SK-N-SH (cell line): ENCODE results near the gene MRPL14. TPM values are rescaled to one million over a fixed set of nuclear protein-coding genes. Genes with fewer than 3 reads are reported as not detected.

Source experiments
- CTCF ChIA-PET: fragments of 300-600, 350-600 bp; formaldehyde crosslinking; extraction: SDS; loops from one replicate; lab custom pipeline; 2021; lab: Yijun Ruan, JAX
- POLR2A ChIA-PET: fragments of 350-600 bp; sonication (Branson Sonifier 250); formaldehyde crosslinking; extraction: SDS; loops from one replicate; lab custom pipeline; 2020; ENCODE audit warnings: antibody characterized with exemption, inconsistent platforms; lab: Yijun Ruan, JAX
- DNase-seq: peaks from one replicate; pipeline ENCODE4 v3.0.0; 2012
- H2AFZ ChIP-seq: fragments of 200-600 bp; sonication (generic); 2 replicates; pipeline ENCODE4 v1.8.1; 2016; ENCODE audit warnings: antibody characterized with exemption, mild to moderate bottlenecking, low read depth
- H3F3A ChIP-seq: fragments of 200-600 bp; sonication (generic); replicated peaks from 2 replicates; pipeline ENCODE3; 2016; ENCODE audit warnings: antibody characterized with exemption, mild to moderate bottlenecking; ENCODE audit not compliant: insufficient read depth
- H3K27ac ChIP-seq, 2 experiments: fragments of 200-500 bp in 1 of 2; fragments of 200-600 bp in 1 of 2; sonication (Bioruptor generic) in 1 of 2; sonication (generic), shearing (Covaris generic) in 1 of 2; 2 replicates each; pipeline versions ENCODE4 v1.5.1 to v1.6.1; 2014 to 2016; ENCODE audit warnings: low read depth in 2 of 2, inconsistent platforms in 1 of 2, low read length in 1 of 2, mild to moderate bottlenecking in 1 of 2, mixed read lengths in 1 of 2
- H3K27me3 ChIP-seq: fragments of 200-600 bp; sonication (generic), shearing (Covaris generic); 2 replicates; pipeline ENCODE4 v1.6.1; 2016; ENCODE audit warnings: mixed run types; ENCODE audit not compliant: insufficient read depth
- H3K36me3 ChIP-seq, 2 experiments: fragments of 200-500 bp in 1 of 2; fragments of 200-600 bp in 1 of 2; sonication (Bioruptor generic) in 1 of 2; sonication (generic) in 1 of 2; replicated peaks in 1 of 2; 2 replicates each; pipeline versions ENCODE3 to v1.5.1; 2014 to 2016; ENCODE audit warnings: low read length in 1 of 2, mild to moderate bottlenecking in 1 of 2; ENCODE audit not compliant: insufficient read depth in 2 of 2, control insufficient read depth in 1 of 2
- H3K4me1 ChIP-seq, 2 experiments: fragments of 200-500 bp in 1 of 2; fragments of 200-600 bp in 1 of 2; sonication (Bioruptor generic) in 1 of 2; sonication (generic), shearing (Covaris generic) in 1 of 2; 2 replicates each; pipeline versions ENCODE4 v1.5.1 to v1.6.1; 2014 to 2016; ENCODE audit warnings: low read depth in 1 of 2, low read length in 1 of 2, mixed run types in 1 of 2; ENCODE audit not compliant: insufficient read depth in 2 of 2, control insufficient read depth in 1 of 2
- H3K4me2 ChIP-seq: fragments of 200-600 bp; sonication (generic), shearing (Covaris generic); 2 replicates; pipeline ENCODE4 v1.6.1; 2017; ENCODE audit warnings: mixed run types
- H3K4me3 ChIP-seq, 2 experiments: fragments of 200-500 bp in 1 of 2; fragments of 200-600 bp in 1 of 2; sonication (Bioruptor generic) in 1 of 2; sonication (generic), shearing (Covaris generic) in 1 of 2; 2 replicates each; pipeline versions ENCODE4 v1.5.1 to v1.8.1; 2014 to 2016; ENCODE audit warnings: low read depth in 2 of 2, inconsistent platforms in 1 of 2, low read length in 1 of 2, mild to moderate bottlenecking in 1 of 2, mixed read lengths in 1 of 2, moderate library complexity in 1 of 2
- H3K79me2 ChIP-seq: fragments of 200-600 bp; sonication (generic); 2 replicates; pipeline ENCODE4 v1.8.1; 2017; ENCODE audit warnings: mild to moderate bottlenecking; ENCODE audit not compliant: insufficient read depth
- H3K9ac ChIP-seq: fragments of 200-600 bp; sonication (generic); 2 replicates; pipeline ENCODE4 v1.6.1; 2017; ENCODE audit warnings: mixed run types
- H3K9me2 ChIP-seq: fragments of 200-600 bp; sonication (generic); 2 replicates; pipeline ENCODE4 v1.6.1; 2017; ENCODE audit warnings: mixed run types
- H3K9me3 ChIP-seq: fragments of 200-600 bp; sonication (generic); 2 replicates; pipeline ENCODE4 v1.6.1; 2017; ENCODE audit warnings: mixed run types, mild to moderate bottlenecking, moderate library complexity
- H4K20me1 ChIP-seq: fragments of 200-600 bp; sonication (generic); 2 replicates; pipeline ENCODE4 v1.6.1; 2017; ENCODE audit warnings: mild to moderate bottlenecking, mixed run types; ENCODE audit not compliant: insufficient read depth
- CHD2 ChIP-seq: fragments of 150-350 bp; IDR thresholded peaks from 2 replicates; pipeline ENCODE4 v1.6.1; 2018; ENCODE audit warnings: low read length; ENCODE audit not compliant: partially characterized antibody
- FOSL2 ChIP-seq: IDR thresholded peaks from 2 replicates; pipeline ENCODE4 v1.4.0; 2012; ENCODE audit warnings: low read depth, mild to moderate bottlenecking, moderate library complexity, borderline replicate concordance
- FOXM1 ChIP-seq: IDR thresholded peaks from 2 replicates; pipeline ENCODE4 v1.4.0; 2012; ENCODE audit warnings: low read depth, mild to moderate bottlenecking
- GATA2 ChIP-seq: sonication (generic); formaldehyde crosslinking; IDR thresholded peaks from 2 replicates; pipeline ENCODE4 v1.5.0; 2020; ENCODE audit warnings: mild to moderate bottlenecking, missing genetic modification reagents
- MAX ChIP-seq: IDR thresholded peaks from 2 replicates; pipeline ENCODE4 v1.4.0; 2012; ENCODE audit warnings: low read depth
- MXI1 ChIP-seq: IDR thresholded peaks from 2 replicates; pipeline ENCODE4 v1.6.1; 2012; ENCODE audit warnings: mild to moderate bottlenecking, low read depth, low read length, improper control_type of control experiment
- POLR2AphosphoS5 ChIP-seq: IDR thresholded peaks from 2 replicates; pipeline ENCODE4 v1.6.1; 2012; ENCODE audit warnings: low read depth, low read length
- SIN3A ChIP-seq: IDR thresholded peaks from 2 replicates; pipeline ENCODE4 v1.6.1; 2012; ENCODE audit warnings: low read depth, mild to moderate bottlenecking, low read length, moderate library complexity, borderline replicate concordance
- TCF12 ChIP-seq: IDR thresholded peaks from 2 replicates; pipeline ENCODE4 v1.4.0; 2012
- USF2 ChIP-seq: fragments of 150-350 bp; IDR thresholded peaks from 2 replicates; pipeline ENCODE4 v1.6.1; 2017; ENCODE audit warnings: antibody characterized with exemption, low read length, low read depth, borderline replicate concordance
- ZBTB33 ChIP-seq: IDR thresholded peaks from 2 replicates; pipeline ENCODE4 v1.4.0; 2012; ENCODE audit warnings: low read depth, borderline replicate concordance
- WGBS: methylation state at CpG from one replicate; pipeline ENCODE4 v1.1.6; 2017; ENCODE audit warnings: low lambda C conversion rate; 5-methylcytosine and 5-hydroxymethylcytosine counted together
- polyA plus RNA-seq, 3 experiments: library from polyadenylated mRNA; depleted of rRNA; stranded (reverse); fragments of >200 nt; gene quantifications; 2 replicates each; pipeline ENCODE4 v1.2.3, GENCODE V29; 2012
- TF ChIP-seq, protein P1 (sequence below): IDR thresholded peaks from 2 replicates; pipeline ENCODE4; 2012
- TF ChIP-seq, protein P2 (sequence below): fragments of 150-350 bp; IDR thresholded peaks from 2 replicates; pipeline ENCODE4 v1.6.1; 2016; ENCODE audit warnings: mild to moderate bottlenecking, low read depth, low read length
- TF ChIP-seq, protein P3 (sequence below): fragments of 200-600 bp; sonication (generic); IDR thresholded peaks from 2 replicates; pipeline ENCODE4 v1.6.1; 2017; ENCODE audit warnings: antibody characterized with exemption, mild to moderate bottlenecking, moderate library complexity

Gene MRPL14
- polyA plus RNA-seq, 1 of the 3 experiments (the other 2 are of a cell fraction) = 97.0 TPM

DNA sequence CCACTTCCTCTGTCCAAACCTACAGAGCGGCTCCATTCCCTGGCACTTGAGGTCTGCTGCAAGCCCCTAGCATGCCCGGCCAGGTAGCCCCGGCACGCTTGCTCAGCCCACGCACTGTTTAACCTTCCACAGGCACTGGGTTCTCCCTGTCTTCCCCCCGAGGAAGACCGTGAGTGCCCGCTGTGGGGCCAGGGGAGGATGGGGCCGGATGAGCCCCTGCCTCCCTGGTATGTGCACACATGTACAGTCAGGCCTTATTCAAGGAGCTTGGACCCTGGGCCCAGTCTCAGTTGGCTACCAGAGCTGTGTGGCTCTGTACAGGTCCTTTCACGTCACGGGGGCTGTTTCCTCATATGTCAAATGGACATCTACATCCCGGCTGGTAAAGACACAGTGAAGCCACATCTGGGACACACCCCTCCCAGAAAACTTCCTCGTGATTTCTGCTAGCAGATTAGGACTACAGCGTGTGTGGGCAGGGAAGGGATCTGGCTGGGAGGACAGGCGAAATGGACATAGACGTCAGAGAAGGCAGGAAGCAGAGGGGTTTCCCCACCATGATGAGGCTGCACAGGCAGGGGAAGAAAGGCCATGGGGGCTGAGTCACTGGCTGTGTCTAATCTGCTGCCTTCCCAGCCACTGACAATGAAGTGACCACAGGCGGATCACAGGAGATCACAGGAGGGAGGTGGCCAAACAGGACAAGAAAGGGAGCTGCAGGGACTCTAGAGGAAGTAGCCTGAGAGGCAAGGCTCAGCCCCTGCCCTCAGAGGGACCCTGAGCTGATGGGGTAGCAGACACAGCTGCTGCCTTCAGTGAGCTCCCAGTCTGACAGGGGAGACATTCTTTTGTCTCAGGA is 62.9 kb downstream of the MRPL14 start:
- H3K36me3 ChIP-seq = no peaks in the 10 kb centered on the region
- no peak for DNase-seq
- no peaks in the 10 kb centered on the region for H3K79me2 ChIP-seq
- TF ChIP-seq, protein P1, sequence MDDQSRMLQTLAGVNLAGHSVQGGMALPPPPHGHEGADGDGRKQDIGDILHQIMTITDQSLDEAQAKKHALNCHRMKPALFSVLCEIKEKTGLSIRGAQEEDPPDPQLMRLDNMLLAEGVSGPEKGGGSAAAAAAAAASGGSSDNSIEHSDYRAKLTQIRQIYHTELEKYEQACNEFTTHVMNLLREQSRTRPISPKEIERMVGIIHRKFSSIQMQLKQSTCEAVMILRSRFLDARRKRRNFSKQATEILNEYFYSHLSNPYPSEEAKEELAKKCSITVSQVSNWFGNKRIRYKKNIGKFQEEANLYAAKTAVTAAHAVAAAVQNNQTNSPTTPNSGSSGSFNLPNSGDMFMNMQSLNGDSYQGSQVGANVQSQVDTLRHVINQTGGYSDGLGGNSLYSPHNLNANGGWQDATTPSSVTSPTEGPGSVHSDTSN = peak; percentile 43
- no peak for TF ChIP-seq POLR2AphosphoS5
- TF ChIP-seq TCF12 = peak; percentile 44
- peak; percentile 69; the same call in 1 of the 2 replicates for TF ChIP-seq FOSL2
- TF ChIP-seq MXI1 = no peak
- no peak for TF ChIP-seq GATA2
- TF ChIP-seq, all 33 proteins: peak for 3
- H3K9me3 ChIP-seq = no peaks in the 10 kb centered on the region
- ChIA-PET CTCF (interaction anchor here (1.1 to 5.0 kb wide), 7 partner anchors 10 to 295 kb away, joined by 3 to 65 read pairs (median 9); partner anchors contain the start of gene VEGFA), POLR2A (interaction anchor here (1.0 to 1.6 kb wide), 3 partner anchors 9 to 123 kb away, joined by 3 to 8 read pairs (median 4); no protein-coding TSS in a partner anchor)
- no peak overlapping the region for H3K4me3 ChIP-seq
- 59% methylated on average over 11 of the region's 17 CpGs for WGBS
- peaks cover 34 to 63% of the 10 kb centered on the region in 2 experiments; a peak in 3 of 4 replicates for H3K4me1 ChIP-seq
- H4K20me1 ChIP-seq = no peaks in the 10 kb centered on the region
- peak overlapping the region; percentile 44; the same call in 1 of the 2 replicates for H3K9ac ChIP-seq
- peak overlapping the region; percentile 0 to 73; a peak in 3 of 4 replicates for H3K27ac ChIP-seq
- no peak overlapping the region for H2AFZ ChIP-seq
- no peaks in the 10 kb centered on the region for H3K9me2 ChIP-seq
- no peak overlapping the region for H3K4me2 ChIP-seq
- no peaks in the 10 kb centered on the region for H3K27me3 ChIP-seq
- H3F3A ChIP-seq = peaks cover 11% of the 10 kb centered on the region

GRCh38 chr6:44063561-44064059 is 63.6 kb downstream of the MRPL14 start:
- Histone ChIP-seq H3K9ac (0 out of 2 replicates have a peak overlapping the region, but pooled peaks have one; percentile 35), H3F3A (peaks cover 11% of the 10 kb centered on the region), H3K79me2 (no peaks in the 10 kb centered on the region), H4K20me1 (no peaks in the 10 kb centered on the region), H2AFZ (no peak overlapping the region), H3K4me1 (peaks cover 39 to 69% of the 10 kb centered on the region in 2 experiments; a peak in 3 of 4 replicates), H3K36me3 (no peaks in the 10 kb centered on the region), H3K4me3 (no peak overlapping the region), H3K4me2 (no peak overlapping the region), H3K9me3 (no peaks in the 10 kb centered on the region), H3K27me3 (no peaks in the 10 kb centered on the region), H3K27ac (peak overlapping the region in 1 of 2 experiments; percentile 73; a peak in 2 of 4 replicates), H3K9me2 (no peaks in the 10 kb centered on the region)
- POLR2A ChIA-PET = interaction anchor here (1.0 to 1.6 kb wide), 3 partner anchors 8 to 122 kb away, joined by 3 to 4 read pairs (median 4); no protein-coding TSS in a partner anchor
- no peak for DNase-seq
- TF ChIP-seq, protein P2, sequence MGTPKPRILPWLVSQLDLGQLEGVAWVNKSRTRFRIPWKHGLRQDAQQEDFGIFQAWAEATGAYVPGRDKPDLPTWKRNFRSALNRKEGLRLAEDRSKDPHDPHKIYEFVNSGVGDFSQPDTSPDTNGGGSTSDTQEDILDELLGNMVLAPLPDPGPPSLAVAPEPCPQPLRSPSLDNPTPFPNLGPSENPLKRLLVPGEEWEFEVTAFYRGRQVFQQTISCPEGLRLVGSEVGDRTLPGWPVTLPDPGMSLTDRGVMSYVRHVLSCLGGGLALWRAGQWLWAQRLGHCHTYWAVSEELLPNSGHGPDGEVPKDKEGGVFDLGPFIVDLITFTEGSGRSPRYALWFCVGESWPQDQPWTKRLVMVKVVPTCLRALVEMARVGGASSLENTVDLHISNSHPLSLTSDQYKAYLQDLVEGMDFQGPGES = no peak
- TF ChIP-seq USF2 (no peak), CHD2 (no peak), ZBTB33 (no peak), SIN3A (no peak), MXI1 (no peak), MAX (no peak), FOXM1 (no peak)
- TF ChIP-seq, protein P3, sequence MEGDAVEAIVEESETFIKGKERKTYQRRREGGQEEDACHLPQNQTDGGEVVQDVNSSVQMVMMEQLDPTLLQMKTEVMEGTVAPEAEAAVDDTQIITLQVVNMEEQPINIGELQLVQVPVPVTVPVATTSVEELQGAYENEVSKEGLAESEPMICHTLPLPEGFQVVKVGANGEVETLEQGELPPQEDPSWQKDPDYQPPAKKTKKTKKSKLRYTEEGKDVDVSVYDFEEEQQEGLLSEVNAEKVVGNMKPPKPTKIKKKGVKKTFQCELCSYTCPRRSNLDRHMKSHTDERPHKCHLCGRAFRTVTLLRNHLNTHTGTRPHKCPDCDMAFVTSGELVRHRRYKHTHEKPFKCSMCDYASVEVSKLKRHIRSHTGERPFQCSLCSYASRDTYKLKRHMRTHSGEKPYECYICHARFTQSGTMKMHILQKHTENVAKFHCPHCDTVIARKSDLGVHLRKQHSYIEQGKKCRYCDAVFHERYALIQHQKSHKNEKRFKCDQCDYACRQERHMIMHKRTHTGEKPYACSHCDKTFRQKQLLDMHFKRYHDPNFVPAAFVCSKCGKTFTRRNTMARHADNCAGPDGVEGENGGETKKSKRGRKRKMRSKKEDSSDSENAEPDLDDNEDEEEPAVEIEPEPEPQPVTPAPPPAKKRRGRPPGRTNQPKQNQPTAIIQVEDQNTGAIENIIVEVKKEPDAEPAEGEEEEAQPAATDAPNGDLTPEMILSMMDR = no peak
- CTCF ChIA-PET = interaction anchor here (0.6 to 5.0 kb wide), 11 partner anchors 10 to 398 kb away, joined by 3 to 65 read pairs (median 4); partner anchors contain the start of gene VEGFA
- WGBS = 94% methylated on average over 2 of the region's 3 CpGs
